ENCODE results near the gene PRODH2.
A peak's percentile ranks its signal among the peaks of the same experiment; 100 is the strongest.
"Not testable (repeated sequence)": the region's sequence is repeated elsewhere in the genome, so short reads cannot be mapped to it uniquely, and the experiment has no call there.

The PRODH2 gene

DNA sequence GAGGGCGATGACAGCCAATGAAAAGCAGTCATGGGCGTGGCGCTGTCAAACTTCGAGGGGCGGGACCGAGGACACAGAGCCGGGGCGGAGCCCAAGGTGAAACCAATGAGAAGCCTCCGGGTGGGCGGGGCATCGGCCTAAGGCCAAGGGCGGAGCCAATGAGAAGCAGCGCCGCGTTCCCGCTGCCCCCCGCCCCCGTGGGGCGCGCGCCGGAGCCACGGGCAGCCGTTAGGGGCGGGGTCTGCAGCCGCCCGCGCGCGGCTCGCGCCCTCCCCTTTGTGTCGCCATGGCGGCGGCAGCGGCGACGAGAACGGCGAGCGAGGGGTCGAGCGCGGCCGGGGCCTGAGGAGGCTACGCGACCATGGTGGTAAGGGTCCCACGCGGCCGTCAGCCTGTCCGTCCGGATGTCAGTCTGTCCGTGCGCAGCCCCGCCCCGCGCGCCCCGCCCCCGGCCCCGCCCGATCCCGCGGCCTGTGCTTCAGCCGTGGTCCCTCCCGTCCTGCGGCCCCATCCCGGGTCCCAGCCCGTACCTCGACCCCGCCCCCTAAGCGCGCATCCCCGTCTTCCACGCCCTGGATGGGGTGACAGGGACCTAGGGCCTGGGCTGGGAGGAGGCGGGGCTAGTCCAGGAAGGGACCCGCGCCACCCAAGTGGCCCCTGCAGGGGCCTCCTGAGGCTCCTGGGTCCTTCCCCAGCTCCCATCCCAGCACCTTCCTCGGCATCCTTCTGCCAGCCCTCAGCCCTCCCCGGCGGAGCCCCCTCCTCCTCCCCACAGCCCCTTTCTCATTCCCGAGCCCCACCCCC, 37.1 kb downstream of the PRODH2 start, which contains the start of gene ARHGAP33:
Gene ARHGAP33, plus strand, starts transcription at position 267 of the 804 bp plus-strand sequence. Its CDS starts 95 bp downstream, at position 362.
- Histone ChIP-seq H3K4me3 (peak within 1 kb of the TSS; percentile 85), H3K9ac (ENCODE audit: insufficient read length) (peak within 1 kb of the TSS; percentile 45), H3K9me3 (ENCODE audit: low read depth, low read length) (no peaks in the 10 kb centered on the region), H3K36me3 (ENCODE audit: insufficient read depth, low read length) (no peaks in the 10 kb centered on the region), H3K27ac (no peak within 1 kb of the TSS)
- TF ChIP-seq POLR2AphosphoS5 (IDR thresholded peaks at IDR 0.05; ENCODE audit: borderline replicate concordance, low read depth, low read length): no peak
- peak; percentile 77 for DNase-seq (ENCODE audit: low read depth, low spot score)

DNA sequence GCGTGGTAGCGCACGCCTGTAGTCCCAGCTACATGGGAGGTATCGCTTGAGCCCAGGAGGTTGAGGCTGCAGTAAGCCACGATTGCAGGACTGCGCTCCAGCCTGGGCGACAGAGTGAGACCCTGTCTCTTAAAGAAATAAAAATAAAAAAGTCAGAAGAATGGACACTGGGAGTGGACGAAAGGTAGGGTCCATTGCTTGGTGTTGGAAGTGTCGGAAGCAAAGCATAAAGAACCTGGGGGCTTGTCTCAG, 37.7 kb downstream of the PRODH2 start:
- DNase-seq (ENCODE audit: low read depth, low spot score): no peak
- no peak overlapping the region for H3K27ac ChIP-seq
- H3K36me3 ChIP-seq (ENCODE audit: insufficient read depth, low read length): no peaks in the 10 kb centered on the region
- H3K9ac ChIP-seq (ENCODE audit: insufficient read length): no peak overlapping the region
- H3K9me3 ChIP-seq (ENCODE audit: low read depth, low read length): no peaks in the 10 kb centered on the region
- no peak for TF ChIP-seq POLR2AphosphoS5 (IDR thresholded peaks at IDR 0.05; ENCODE audit: borderline replicate concordance, low read depth, low read length)
- H3K4me3 ChIP-seq: peak overlapping the region; percentile 85

- H3K4me3 ChIP-seq: peak overlapping the region; percentile 85
- DNase-seq (ENCODE audit: low read depth, low spot score): no peak
- H3K9me3 ChIP-seq (ENCODE audit: low read depth, low read length): no peaks in the 10 kb centered on the region
- no peak overlapping the region for H3K9ac ChIP-seq (ENCODE audit: insufficient read length)
- no peaks in the 10 kb centered on the region for H3K36me3 ChIP-seq (ENCODE audit: insufficient read depth, low read length)
- H3K27ac ChIP-seq: no peak overlapping the region
- TF ChIP-seq FOXP2 (optimal IDR thresholded peaks at IDR 0.05; ENCODE audit: control extremely low read depth, extremely low read length, insufficient read depth) (no peak), EZH2 (IDR thresholded peaks at IDR 0.05) (no peak), POLR2AphosphoS5 (IDR thresholded peaks at IDR 0.05; ENCODE audit: borderline replicate concordance, low read depth, low read length) (no peak)
Measured at GRCh38 chr19:35774274-35775045, 38.2 kb downstream of the PRODH2 start.

DNA sequence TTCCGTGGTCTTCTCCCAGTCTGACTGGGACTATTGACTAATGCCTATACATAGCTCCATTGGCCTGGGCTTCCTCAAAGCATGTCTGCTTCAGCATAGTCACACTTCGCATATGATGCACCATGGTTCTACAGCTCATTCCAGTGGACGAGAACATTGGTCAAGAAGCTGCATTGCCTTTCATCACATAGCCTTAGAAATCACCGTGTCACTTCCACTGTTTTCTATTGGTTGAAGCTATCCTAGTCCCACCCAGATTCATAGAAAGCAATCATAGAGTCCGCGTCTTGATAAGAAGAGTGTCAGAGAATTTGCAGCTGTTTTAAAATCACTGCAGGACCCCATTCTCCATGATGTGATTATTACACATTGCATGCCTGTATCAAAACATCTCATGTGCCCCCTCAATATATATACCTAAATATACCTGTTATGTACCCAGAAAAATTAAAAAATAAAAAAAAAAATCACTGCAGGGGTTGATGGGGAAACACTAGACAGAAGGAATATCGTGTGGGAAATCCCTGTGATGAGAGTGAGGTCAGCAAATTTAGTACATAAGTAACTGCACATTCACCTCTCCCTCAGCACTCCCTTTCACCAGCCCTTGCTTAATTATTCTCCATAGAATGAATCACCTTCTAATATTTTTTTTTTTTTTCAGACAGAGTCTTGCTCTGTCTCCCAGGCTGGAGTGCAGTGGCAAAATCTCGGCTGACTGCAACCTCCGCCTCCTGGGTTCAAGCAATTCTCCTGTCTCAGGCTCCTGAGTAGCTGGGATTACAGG, 39.4 kb downstream of the PRODH2 start:
- no peaks in the 10 kb centered on the region for H3K9me3 ChIP-seq (ENCODE audit: low read depth, low read length)
- no peak overlapping the region for H3K4me3 ChIP-seq
- no peak overlapping the region for H3K9ac ChIP-seq (ENCODE audit: insufficient read length)
- no peak for TF ChIP-seq POLR2AphosphoS5 (IDR thresholded peaks at IDR 0.05; ENCODE audit: borderline replicate concordance, low read depth, low read length)
- TF ChIP-seq FOXP2 (optimal IDR thresholded peaks at IDR 0.05; ENCODE audit: control extremely low read depth, extremely low read length, insufficient read depth): no peak
- TF ChIP-seq EZH2 (IDR thresholded peaks at IDR 0.05): no peak
- no peak overlapping the region for H3K27ac ChIP-seq
- H3K36me3 ChIP-seq (ENCODE audit: insufficient read depth, low read length): no peaks in the 10 kb centered on the region
- DNase-seq (ENCODE audit: low read depth, low spot score): no peak

DNA sequence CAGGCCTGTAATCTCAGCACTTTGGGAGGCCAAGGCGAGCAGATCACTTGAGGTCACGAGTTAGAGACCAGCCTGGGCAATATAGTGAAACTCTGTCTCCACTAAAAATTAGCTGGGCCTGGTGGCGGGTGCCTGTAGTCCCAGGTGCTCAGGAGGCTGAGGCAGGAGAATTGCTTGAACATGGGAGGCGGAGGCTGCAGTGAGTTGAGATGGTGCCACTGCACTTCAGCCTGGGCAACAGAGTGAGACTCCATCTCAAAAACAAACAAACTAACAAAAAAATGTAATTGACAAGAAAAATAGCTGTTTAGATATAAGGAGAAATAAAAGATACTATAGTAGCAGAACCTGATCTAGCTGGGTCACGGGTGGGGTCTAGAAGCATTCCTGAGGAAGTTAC, 40.3 kb downstream of the PRODH2 start:
- not testable (repeated sequence) for H3K36me3 ChIP-seq (ENCODE audit: insufficient read depth, low read length); DNase-seq (ENCODE audit: low read depth, low spot score); H3K9ac ChIP-seq (ENCODE audit: insufficient read length); H3K4me3 ChIP-seq; H3K9me3 ChIP-seq (ENCODE audit: low read depth, low read length); H3K27ac ChIP-seq

- no peak for DNase-seq (ENCODE audit: low read depth, low spot score)
- Histone ChIP-seq H3K4me3 (no peak overlapping the region), H3K27ac (no peak overlapping the region), H3K9me3 (ENCODE audit: low read depth, low read length) (no peaks in the 10 kb centered on the region), H3K36me3 (ENCODE audit: insufficient read depth, low read length) (no peaks in the 10 kb centered on the region), H3K9ac (ENCODE audit: insufficient read length) (no peak overlapping the region)
- TF ChIP-seq POLR2AphosphoS5 (IDR thresholded peaks at IDR 0.05; ENCODE audit: borderline replicate concordance, low read depth, low read length): no peak
- no peak for TF ChIP-seq FOXP2 (optimal IDR thresholded peaks at IDR 0.05; ENCODE audit: control extremely low read depth, extremely low read length, insufficient read depth)
- TF ChIP-seq EZH2 (IDR thresholded peaks at IDR 0.05): no peak
Measured at GRCh38 chr19:35768082-35768421, 44.6 kb downstream of the PRODH2 start.

- Histone ChIP-seq H3K27ac (no peak overlapping the region), H3K9ac (ENCODE audit: insufficient read length) (no peak overlapping the region), H3K9me3 (ENCODE audit: low read depth, low read length) (no peaks in the 10 kb centered on the region), H3K4me3 (no peak overlapping the region), H3K36me3 (ENCODE audit: insufficient read depth, low read length) (no peaks in the 10 kb centered on the region)
- no peak for TF ChIP-seq EZH2 (IDR thresholded peaks at IDR 0.05)
- no peak for TF ChIP-seq POLR2AphosphoS5 (IDR thresholded peaks at IDR 0.05; ENCODE audit: borderline replicate concordance, low read depth, low read length)
- TF ChIP-seq FOXP2 (optimal IDR thresholded peaks at IDR 0.05; ENCODE audit: control extremely low read depth, extremely low read length, insufficient read depth): no peak
- no peak for DNase-seq (ENCODE audit: low read depth, low spot score)
Measured at GRCh38 chr19:35767288-35768081, 45.2 kb downstream of the PRODH2 start.

GRCh38 chr19:35766571-35767104, 46.0 kb downstream of the PRODH2 start:
- Histone ChIP-seq H3K27ac (no peak overlapping the region), H3K9me3 (ENCODE audit: low read depth, low read length) (no peaks in the 10 kb centered on the region), H3K9ac (ENCODE audit: insufficient read length) (no peak overlapping the region), H3K4me3 (no peak overlapping the region), H3K36me3 (ENCODE audit: insufficient read depth, low read length) (peaks cover 6% of the 10 kb centered on the region; the same call in 1 of the 2 replicates)
- no peak for DNase-seq (ENCODE audit: low read depth, low spot score)
- TF ChIP-seq FOXP2 (optimal IDR thresholded peaks at IDR 0.05; ENCODE audit: control extremely low read depth, extremely low read length, insufficient read depth): no peak
- TF ChIP-seq POLR2AphosphoS5 (IDR thresholded peaks at IDR 0.05; ENCODE audit: borderline replicate concordance, low read depth, low read length): no peak
- TF ChIP-seq EZH2 (IDR thresholded peaks at IDR 0.05): no peak
